Measurements from ENCODE around the gene PPFIA1. TPM values are rescaled to one million over a fixed set of nuclear protein-coding genes. Genes with fewer than 3 reads are reported as not detected.

The PPFIA1 gene
- total RNA-seq, 4 donors from 2014 or later = 46.3 to 51.5 (median 47.2) TPM

DNA sequence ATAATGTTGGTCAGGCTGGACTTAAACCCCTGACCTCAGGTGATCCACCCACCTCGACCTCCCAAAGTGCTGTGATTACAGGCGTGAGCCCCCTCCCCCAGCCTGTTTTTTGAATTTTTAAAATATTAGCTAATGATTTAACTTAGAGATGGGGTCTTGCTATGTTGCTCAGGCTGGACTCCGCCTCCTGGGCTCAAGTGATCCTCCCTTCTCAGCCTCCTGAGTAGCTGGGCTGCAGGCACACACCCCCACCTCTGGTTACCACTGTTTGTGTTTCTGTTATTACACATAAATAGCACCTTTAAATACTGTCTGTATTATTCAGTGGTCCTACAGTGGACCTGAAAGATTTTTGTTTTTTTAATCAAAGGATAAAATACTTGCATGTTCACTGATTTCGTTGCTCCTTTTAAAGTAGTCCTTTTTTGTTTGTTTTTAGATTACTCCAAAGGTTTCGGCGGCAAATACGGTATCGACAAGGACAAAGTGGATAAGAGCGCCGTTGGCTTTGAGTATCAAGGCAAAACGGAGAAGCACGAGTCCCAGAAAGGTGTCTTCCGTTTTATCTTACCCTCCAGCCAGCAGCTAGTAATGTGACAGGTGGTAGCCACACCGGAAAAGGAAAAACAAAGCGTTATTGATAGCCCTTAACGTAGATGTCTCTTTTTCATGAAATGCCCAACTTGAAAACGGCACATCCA is 149.0 kb downstream of the PPFIA1 start:
- no peak overlapping the region for H3K27ac ChIP-seq (replicated peaks in 1 of 4)
- H3K9me3 ChIP-seq = no peaks in the 10 kb centered on the region
- peaks cover 0 to 13% (median 0%) of the 10 kb centered on the region in 4 donors for H3K4me1 ChIP-seq
- H3K4me3 ChIP-seq = no peak overlapping the region
- intact Hi-C loops (cut with DNase I) = no loop called here
- DNase-seq (ENCODE audit: extremely low spot score) = no peak
- peaks cover 87 to 100% (median 100%) of the 10 kb centered on the region in 4 donors for H3K36me3 ChIP-seq
- no peak for TF ChIP-seq POLR2A (IDR thresholded peaks at IDR 0.05; ENCODE audit: low read depth)
- TF ChIP-seq, protein P1, sequence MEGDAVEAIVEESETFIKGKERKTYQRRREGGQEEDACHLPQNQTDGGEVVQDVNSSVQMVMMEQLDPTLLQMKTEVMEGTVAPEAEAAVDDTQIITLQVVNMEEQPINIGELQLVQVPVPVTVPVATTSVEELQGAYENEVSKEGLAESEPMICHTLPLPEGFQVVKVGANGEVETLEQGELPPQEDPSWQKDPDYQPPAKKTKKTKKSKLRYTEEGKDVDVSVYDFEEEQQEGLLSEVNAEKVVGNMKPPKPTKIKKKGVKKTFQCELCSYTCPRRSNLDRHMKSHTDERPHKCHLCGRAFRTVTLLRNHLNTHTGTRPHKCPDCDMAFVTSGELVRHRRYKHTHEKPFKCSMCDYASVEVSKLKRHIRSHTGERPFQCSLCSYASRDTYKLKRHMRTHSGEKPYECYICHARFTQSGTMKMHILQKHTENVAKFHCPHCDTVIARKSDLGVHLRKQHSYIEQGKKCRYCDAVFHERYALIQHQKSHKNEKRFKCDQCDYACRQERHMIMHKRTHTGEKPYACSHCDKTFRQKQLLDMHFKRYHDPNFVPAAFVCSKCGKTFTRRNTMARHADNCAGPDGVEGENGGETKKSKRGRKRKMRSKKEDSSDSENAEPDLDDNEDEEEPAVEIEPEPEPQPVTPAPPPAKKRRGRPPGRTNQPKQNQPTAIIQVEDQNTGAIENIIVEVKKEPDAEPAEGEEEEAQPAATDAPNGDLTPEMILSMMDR (IDR thresholded peaks at IDR 0.05) = no peak
- no peak for TF ChIP-seq POLR2AphosphoS5 (IDR thresholded peaks at IDR 0.05)
- no peak for TF ChIP-seq EP300 (IDR thresholded peaks at IDR 0.05)
- 91% methylated on average over 17 of the region's 17 CpGs for WGBS
- H3K27me3 ChIP-seq = no peaks in the 10 kb centered on the region

DNA sequence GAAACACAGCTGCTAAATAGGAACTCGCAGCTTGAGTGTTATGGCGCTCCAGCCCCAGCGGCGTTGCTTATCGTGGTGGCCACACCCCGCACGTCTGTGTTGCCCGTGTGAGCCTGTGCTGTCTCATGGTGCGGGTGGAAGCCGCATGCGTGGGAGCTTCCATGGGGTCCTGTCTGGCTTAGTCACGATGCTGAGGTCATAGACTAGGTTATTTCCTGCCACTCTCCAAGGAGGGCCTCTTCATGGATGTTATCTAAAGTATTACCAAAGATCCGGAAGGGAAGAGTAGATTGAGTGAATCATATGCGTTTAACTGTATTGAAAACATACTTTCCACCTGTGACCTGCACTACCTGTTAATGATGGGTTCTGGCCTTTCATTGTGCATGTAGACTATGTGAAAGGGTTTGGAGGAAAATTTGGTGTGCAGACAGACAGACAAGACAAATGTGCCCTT is 149.5 kb downstream of the PPFIA1 start:
- peaks cover 81 to 100% (median 100%) of the 10 kb centered on the region in 4 donors for H3K36me3 ChIP-seq
- no peak overlapping the region for H3K4me3 ChIP-seq
- no peak for TF ChIP-seq POLR2AphosphoS5 (IDR thresholded peaks at IDR 0.05)
- no peak for TF ChIP-seq POLR2A (IDR thresholded peaks at IDR 0.05; ENCODE audit: low read depth)
- TF ChIP-seq, protein P1 (IDR thresholded peaks at IDR 0.05) = no peak
- no peak for TF ChIP-seq EP300 (IDR thresholded peaks at IDR 0.05)
- H3K9me3 ChIP-seq = no peaks in the 10 kb centered on the region
- no peak for DNase-seq (ENCODE audit: extremely low spot score)
- intact Hi-C loops (cut with DNase I) = no loop called here
- no peaks in the 10 kb centered on the region for H3K27me3 ChIP-seq
- WGBS = 94% methylated on average over 9 of the region's 14 CpGs
- peaks cover 0 to 8% (median 0%) of the 10 kb centered on the region in 4 donors for H3K4me1 ChIP-seq
- no peak overlapping the region for H3K27ac ChIP-seq (replicated peaks in 1 of 4)

DNA sequence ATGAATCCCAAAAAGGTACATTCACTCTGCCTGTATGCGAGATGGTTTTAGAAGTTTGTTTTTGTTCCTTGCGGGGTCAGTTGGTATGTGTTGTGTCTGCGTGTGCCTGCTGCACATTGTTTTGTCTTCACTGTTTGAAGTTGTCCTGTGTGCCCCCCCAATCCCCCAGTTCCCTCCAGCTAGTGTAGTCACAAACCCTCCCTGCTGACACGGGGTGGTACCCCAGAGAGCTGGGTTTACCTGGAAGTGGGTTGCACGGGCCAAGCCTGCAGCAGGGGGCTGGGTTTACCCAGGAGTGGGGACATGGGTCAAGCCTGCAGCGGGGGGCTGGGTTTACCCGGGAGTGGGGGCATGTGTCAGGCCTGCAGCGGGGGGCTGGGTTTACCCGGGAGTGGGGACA is 150.0 kb downstream of the PPFIA1 start:
- WGBS = 92% methylated on average over 9 of the region's 9 CpGs
- Histone ChIP-seq H3K27me3 (no peaks in the 10 kb centered on the region), H3K4me1 (peaks cover 0 to 5% (median 0%) of the 10 kb centered on the region in 4 donors), H3K36me3 (peaks cover 79 to 100% (median 100%) of the 10 kb centered on the region in 4 donors), H3K9me3 (no peaks in the 10 kb centered on the region), H3K4me3 (no peak overlapping the region), H3K27ac (replicated peaks in 1 of 4) (no peak overlapping the region)
- intact Hi-C loops (cut with DNase I) = no loop called here
- no peak for TF ChIP-seq EP300 (IDR thresholded peaks at IDR 0.05)
- TF ChIP-seq POLR2A (IDR thresholded peaks at IDR 0.05; ENCODE audit: low read depth) = no peak
- TF ChIP-seq POLR2AphosphoS5 (IDR thresholded peaks at IDR 0.05) = no peak
- TF ChIP-seq, protein P1 (IDR thresholded peaks at IDR 0.05) = no peak
- no peak for DNase-seq (ENCODE audit: extremely low spot score)

DNA sequence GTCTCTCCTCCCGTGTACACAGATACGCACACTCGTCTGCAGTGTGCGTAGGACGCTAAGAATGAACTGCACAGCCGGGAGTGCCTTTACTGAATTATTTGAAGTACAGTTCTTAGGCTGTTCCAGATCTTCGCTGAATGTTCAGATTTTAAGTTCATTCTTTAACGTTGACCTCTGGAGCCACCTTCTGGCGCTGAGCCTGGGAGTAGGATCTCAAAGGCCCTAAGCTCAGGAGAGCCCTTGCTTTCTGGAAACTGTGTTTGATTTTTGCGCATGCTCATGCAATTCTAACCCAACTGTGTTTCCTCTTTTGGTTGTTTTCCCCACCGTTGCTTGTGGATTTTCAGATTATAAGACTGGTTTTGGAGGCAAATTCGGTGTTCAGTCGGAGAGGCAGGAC is 150.6 kb downstream of the PPFIA1 start:
- intact Hi-C loops (cut with DNase I) = no loop called here
- Histone ChIP-seq H3K27me3 (no peaks in the 10 kb centered on the region), H3K27ac (replicated peaks in 1 of 4) (no peak overlapping the region), H3K9me3 (no peaks in the 10 kb centered on the region), H3K4me1 (peaks cover 0 to 3% (median 0%) of the 10 kb centered on the region in 4 donors), H3K36me3 (peaks cover 79 to 100% (median 100%) of the 10 kb centered on the region in 4 donors), H3K4me3 (no peak overlapping the region)
- DNase-seq (ENCODE audit: extremely low spot score) = no peak
- WGBS = 73% methylated on average over 13 of the region's 13 CpGs
- no peak for TF ChIP-seq POLR2AphosphoS5 (IDR thresholded peaks at IDR 0.05)
- TF ChIP-seq, protein P1 (IDR thresholded peaks at IDR 0.05) = no peak
- TF ChIP-seq EP300 (IDR thresholded peaks at IDR 0.05) = no peak
- TF ChIP-seq POLR2A (IDR thresholded peaks at IDR 0.05; ENCODE audit: low read depth) = no peak
